ENCODE results near the gene CYB5A.

Gene CYB5A

GRCh38 chr18:74316257-74317170, 24.8 kb upstream of the CYB5A start:
- Histone ChIP-seq H3K36me3 (no peaks in the 10 kb centered on the region), H3K27ac (no peak overlapping the region), H3K4me3 (ENCODE audit: low read depth in 1 of 2, low read length in 1 of 2) (no peak overlapping the region)

GRCh38 chr18:74315464-74316256, 23.9 kb upstream of the CYB5A start, which contains the start of gene C18orf63:
Gene C18orf63 (plus strand): TSS chr18:74315839. CDS start chr18:74317866, 2,027 bp downstream.
- no peak within 1 kb of the TSS for H3K27ac ChIP-seq

More at GRCh38 chr18:74316257-74317170, 24.8 kb upstream of the CYB5A start:
- Histone ChIP-seq H3K27me3 (no peaks in the 10 kb centered on the region), H3K9me3 (no peaks in the 10 kb centered on the region), H3K4me1 (ENCODE audit: control insufficient read depth in 1 of 2, insufficient read depth in 1 of 2, low read depth in 1 of 2, low read length in 1 of 2) (no peaks in the 10 kb centered on the region)
- no peak for TF ChIP-seq CTCF (IDR thresholded peaks at IDR 0.05)

GRCh38 chr18:74314759-74315463, 23.1 kb upstream of the CYB5A start:
- peaks cover 3% of the 10 kb centered on the region for H3K27me3 ChIP-seq
- H3K4me3 ChIP-seq (ENCODE audit: low read depth in 1 of 2, low read length in 1 of 2): no peak overlapping the region
- no peaks in the 10 kb centered on the region for H3K36me3 ChIP-seq
- no peak overlapping the region for H3K27ac ChIP-seq
- no peak for TF ChIP-seq CTCF (IDR thresholded peaks at IDR 0.05)
- no peaks in the 10 kb centered on the region for H3K9me3 ChIP-seq
- no peaks in the 10 kb centered on the region for H3K4me1 ChIP-seq (ENCODE audit: control insufficient read depth in 1 of 2, insufficient read depth in 1 of 2, low read depth in 1 of 2, low read length in 1 of 2)

More at GRCh38 chr18:74315464-74316256, 23.9 kb upstream of the CYB5A start, which contains the start of gene C18orf63:
- Histone ChIP-seq H3K36me3 (no peaks in the 10 kb centered on the region), H3K4me3 (ENCODE audit: low read depth in 1 of 2, low read length in 1 of 2) (no peak within 1 kb of the TSS), H3K9me3 (no peaks in the 10 kb centered on the region), H3K4me1 (ENCODE audit: control insufficient read depth in 1 of 2, insufficient read depth in 1 of 2, low read depth in 1 of 2, low read length in 1 of 2) (no peaks in the 10 kb centered on the region), H3K27me3 (no peaks in the 10 kb centered on the region)
- no peak for TF ChIP-seq CTCF (IDR thresholded peaks at IDR 0.05)

GRCh38 chr18:74311000-74311399, 19.2 kb upstream of the CYB5A start:
- TF ChIP-seq CTCF (IDR thresholded peaks at IDR 0.05): no peak
- H3K9me3 ChIP-seq: no peaks in the 10 kb centered on the region
- peaks cover 8% of the 10 kb centered on the region for H3K27me3 ChIP-seq
- no peaks in the 10 kb centered on the region for H3K36me3 ChIP-seq
- no peaks in the 10 kb centered on the region for H3K4me1 ChIP-seq (ENCODE audit: control insufficient read depth in 1 of 2, insufficient read depth in 1 of 2, low read depth in 1 of 2, low read length in 1 of 2)
- no peak overlapping the region for H3K27ac ChIP-seq
- H3K4me3 ChIP-seq (ENCODE audit: low read depth in 1 of 2, low read length in 1 of 2): no peak overlapping the region

- no peaks in the 10 kb centered on the region for H3K9me3 ChIP-seq
These were observed 18.6 kb upstream of the CYB5A start for GRCh38 chr18:74310411-74310810.

More at GRCh38 chr18:74310411-74310810, 18.6 kb upstream of the CYB5A start:
- no peak overlapping the region for H3K27ac ChIP-seq
- TF ChIP-seq CTCF (IDR thresholded peaks at IDR 0.05): no peak
- H3K4me3 ChIP-seq (ENCODE audit: low read depth in 1 of 2, low read length in 1 of 2): no peak overlapping the region
- no peaks in the 10 kb centered on the region for H3K36me3 ChIP-seq
- H3K27me3 ChIP-seq: peaks cover 14% of the 10 kb centered on the region
- H3K4me1 ChIP-seq (ENCODE audit: control insufficient read depth in 1 of 2, insufficient read depth in 1 of 2, low read depth in 1 of 2, low read length in 1 of 2): no peaks in the 10 kb centered on the region
